ENCODE data around the gene RILPL2.

The RILPL2 gene

GRCh38 chr12:123449249-123449733 lies 12.8 kb upstream of the RILPL2 start:
- Histone ChIP-seq H3K9ac (ENCODE audit: low read length) (no peak overlapping the region), H4K20me1 (ENCODE audit: insufficient read depth, low read length) (no peaks in the 10 kb centered on the region), H3K9me2 (replicated peaks; ENCODE audit: insufficient read depth, low read length) (no peaks in the 10 kb centered on the region), H3F3A (ENCODE audit: insufficient read depth, low read length) (no peaks in the 10 kb centered on the region), H3K79me2 (ENCODE audit: low read length) (no peaks in the 10 kb centered on the region), H2AFZ (ENCODE audit: low read length) (no peak overlapping the region), H3K36me3 (replicated peaks; ENCODE audit: insufficient read depth, low read length) (no peaks in the 10 kb centered on the region), H3K27ac (ENCODE audit: low read length) (no peak overlapping the region), H3K4me2 (ENCODE audit: low read depth, low read length) (no peak overlapping the region), H3K27me3 (replicated peaks; ENCODE audit: insufficient read depth, low read length) (no peaks in the 10 kb centered on the region), H3K4me1 (ENCODE audit: low read length) (no peaks in the 10 kb centered on the region), H3K9me3 (replicated peaks; ENCODE audit: insufficient read depth, low read length) (no peaks in the 10 kb centered on the region), H3K4me3 (ENCODE audit: low read length) (no peak overlapping the region)
- TF ChIP-seq CTCF (IDR thresholded peaks at IDR 0.05; ENCODE audit: low read length) (no peak), EZH2phosphoT487 (IDR thresholded peaks at IDR 0.05; ENCODE audit: low read length) (no peak), EZH2 (optimal IDR thresholded peaks at IDR 0.05; ENCODE audit: low read depth, low read length) (no peak)
- no peak for DNase-seq

GRCh38 chr12:123446333-123446713 lies 9.8 kb upstream of the RILPL2 start:
- Histone ChIP-seq H3K4me2 (ENCODE audit: low read depth, low read length) (no peak overlapping the region), H3K79me2 (ENCODE audit: low read length) (no peaks in the 10 kb centered on the region), H4K20me1 (ENCODE audit: insufficient read depth, low read length) (no peaks in the 10 kb centered on the region), H3K27ac (ENCODE audit: low read length) (no peak overlapping the region), H2AFZ (ENCODE audit: low read length) (no peak overlapping the region), H3K4me1 (ENCODE audit: low read length) (no peaks in the 10 kb centered on the region), H3K9me3 (replicated peaks; ENCODE audit: insufficient read depth, low read length) (no peaks in the 10 kb centered on the region), H3K36me3 (replicated peaks; ENCODE audit: insufficient read depth, low read length) (no peaks in the 10 kb centered on the region), H3K4me3 (ENCODE audit: low read length) (no peak overlapping the region), H3K9ac (ENCODE audit: low read length) (no peak overlapping the region), H3K9me2 (replicated peaks; ENCODE audit: insufficient read depth, low read length) (no peaks in the 10 kb centered on the region), H3K27me3 (replicated peaks; ENCODE audit: insufficient read depth, low read length) (no peaks in the 10 kb centered on the region), H3F3A (ENCODE audit: insufficient read depth, low read length) (peaks cover 7% of the 10 kb centered on the region)
- no peak for TF ChIP-seq EZH2phosphoT487 (IDR thresholded peaks at IDR 0.05; ENCODE audit: low read length)
- no peak for DNase-seq

GRCh38 chr12:123445388-123446332 lies 9.2 kb upstream of the RILPL2 start:
- Histone ChIP-seq H3K79me2 (ENCODE audit: low read length) (no peaks in the 10 kb centered on the region), H3K27ac (ENCODE audit: low read length) (no peak overlapping the region), H3K4me3 (ENCODE audit: low read length) (no peak overlapping the region), H3K9me3 (replicated peaks; ENCODE audit: insufficient read depth, low read length) (no peaks in the 10 kb centered on the region), H3K27me3 (replicated peaks; ENCODE audit: insufficient read depth, low read length) (no peaks in the 10 kb centered on the region), H3K36me3 (replicated peaks; ENCODE audit: insufficient read depth, low read length) (no peaks in the 10 kb centered on the region), H2AFZ (ENCODE audit: low read length) (no peak overlapping the region), H3K9ac (ENCODE audit: low read length) (no peak overlapping the region), H3K9me2 (replicated peaks; ENCODE audit: insufficient read depth, low read length) (no peaks in the 10 kb centered on the region), H3K4me2 (ENCODE audit: low read depth, low read length) (no peak overlapping the region), H4K20me1 (ENCODE audit: insufficient read depth, low read length) (no peaks in the 10 kb centered on the region), H3K4me1 (ENCODE audit: low read length) (no peaks in the 10 kb centered on the region), H3F3A (ENCODE audit: insufficient read depth, low read length) (peaks cover 7% of the 10 kb centered on the region)
- TF ChIP-seq EZH2 (optimal IDR thresholded peaks at IDR 0.05; ENCODE audit: low read depth, low read length) (no peak), CTCF (IDR thresholded peaks at IDR 0.05; ENCODE audit: low read length) (no peak), EZH2phosphoT487 (IDR thresholded peaks at IDR 0.05; ENCODE audit: low read length) (no peak)
- no peak for DNase-seq
